Ishikawa (cell line): ENCODE results near the gene TCP11L2.

Experiments used
- CEBPB ChIP-seq: IDR thresholded peaks from 2 replicates; pipeline ENCODE4 v1.6.1; 2012
- CREB1 ChIP-seq: IDR thresholded peaks from 2 replicates; pipeline ENCODE4 v1.6.1; 2012; ENCODE audit warnings: low read depth
- EGR1 ChIP-seq: IDR thresholded peaks from 2 replicates; pipeline ENCODE4 v1.6.1; 2012
- EP300 ChIP-seq: IDR thresholded peaks from 2 replicates; pipeline ENCODE4 v1.6.1; 2012; ENCODE audit warnings: borderline replicate concordance
- FOXM1 ChIP-seq: IDR thresholded peaks from 2 replicates; pipeline ENCODE4 v1.6.1; 2012; ENCODE audit warnings: low read depth, borderline replicate concordance
- NFIC ChIP-seq: IDR thresholded peaks from 2 replicates; pipeline ENCODE4 v1.6.1; 2012
- RAD21 ChIP-seq: IDR thresholded peaks from 2 replicates; pipeline ENCODE4 v1.6.1; 2012; ENCODE audit warnings: low read depth
- TAF1 ChIP-seq: IDR thresholded peaks from 2 replicates; pipeline ENCODE4 v1.6.1; 2012; ENCODE audit warnings: low read depth, mild to moderate bottlenecking
- TCF12 ChIP-seq: IDR thresholded peaks from 2 replicates; pipeline ENCODE4 v1.6.1; 2012; ENCODE audit warnings: low read depth
- TEAD4 ChIP-seq: IDR thresholded peaks from 2 replicates; pipeline ENCODE4 v1.6.1; 2012
- YY1 ChIP-seq: IDR thresholded peaks from 2 replicates; pipeline ENCODE4 v1.6.1; 2012; ENCODE audit warnings: low read depth
- ZBTB7A ChIP-seq: IDR thresholded peaks from 2 replicates; pipeline ENCODE4 v1.6.1; 2012; ENCODE audit warnings: low read depth
- TF ChIP-seq, protein P1 (sequence below): IDR thresholded peaks from 2 replicates; pipeline ENCODE4 v1.6.1; 2012; ENCODE audit warnings: low read depth, mild to moderate bottlenecking
- TF ChIP-seq, protein P2 (sequence below): IDR thresholded peaks from 2 replicates; pipeline ENCODE4 v1.6.1; 2012
- TF ChIP-seq, protein P3 (sequence below): IDR thresholded peaks from 2 replicates; pipeline ENCODE4 v1.6.1; 2012

Gene TCP11L2

DNA sequence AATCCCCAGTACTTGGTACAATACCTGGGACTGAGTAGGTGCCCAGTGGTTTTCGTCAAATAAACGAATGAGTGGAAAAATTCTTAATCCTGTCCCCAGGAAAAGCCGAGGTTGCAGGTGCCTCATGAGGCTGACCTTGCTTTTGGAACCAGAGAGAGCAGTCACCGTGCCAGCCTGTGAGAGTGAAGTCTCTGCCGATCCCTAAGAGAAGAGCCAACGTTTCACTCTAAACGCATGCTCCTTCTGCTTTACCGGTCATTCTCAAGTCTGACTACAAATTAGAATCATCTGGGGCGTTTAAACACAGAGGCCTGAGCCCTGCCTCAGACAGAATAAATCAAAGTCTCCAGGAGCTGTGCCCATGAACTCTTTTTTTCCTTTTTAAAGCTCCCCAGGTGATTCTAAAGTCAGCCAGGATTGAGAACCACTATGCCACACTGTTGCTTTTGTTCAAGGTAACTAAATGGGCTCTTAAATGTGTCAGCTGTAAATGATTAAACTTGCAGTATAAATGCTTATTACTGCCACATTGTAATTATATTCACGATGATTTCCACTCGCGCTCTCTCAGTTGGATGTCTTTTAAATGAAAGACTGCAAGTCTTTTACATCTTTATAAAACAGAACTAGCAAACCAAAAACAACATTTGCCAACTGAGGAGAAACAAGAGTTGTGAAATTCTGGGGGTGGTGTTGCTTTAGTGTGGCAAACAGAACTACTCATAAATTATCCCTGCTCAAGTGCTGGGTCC lies 26.9 kb downstream of the TCP11L2 start:
- TF ChIP-seq ZBTB7A (no peak), CREB1 (no peak), TCF12 (no peak), CEBPB (no peak)

DNA sequence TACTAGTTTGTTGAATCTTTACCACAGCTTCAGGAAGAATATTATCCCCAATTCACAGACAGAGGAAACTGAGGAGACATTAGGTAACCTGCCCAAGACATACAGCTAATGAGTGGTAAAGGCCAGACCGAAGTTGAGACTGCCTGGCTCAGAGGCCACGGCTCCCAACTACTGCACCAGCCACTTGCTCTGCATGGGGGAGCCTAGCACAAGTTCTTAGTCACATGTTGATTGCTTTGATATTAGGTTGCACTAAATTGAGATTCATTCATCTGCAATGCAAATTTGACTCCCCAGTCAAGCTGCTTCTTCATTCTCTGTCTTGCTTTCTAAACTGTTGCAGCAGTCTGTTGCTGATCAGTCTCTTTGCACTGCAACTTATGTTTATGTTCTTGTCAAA lies 29.1 kb downstream of the TCP11L2 start:
- TF ChIP-seq FOXM1: no peak
- TF ChIP-seq CREB1: no peak
- no peak for TF ChIP-seq TEAD4
- no peak for TF ChIP-seq TAF1
- TF ChIP-seq ZBTB7A: no peak
- TF ChIP-seq EP300: no peak
- no peak for TF ChIP-seq CEBPB
- no peak for TF ChIP-seq RAD21

DNA sequence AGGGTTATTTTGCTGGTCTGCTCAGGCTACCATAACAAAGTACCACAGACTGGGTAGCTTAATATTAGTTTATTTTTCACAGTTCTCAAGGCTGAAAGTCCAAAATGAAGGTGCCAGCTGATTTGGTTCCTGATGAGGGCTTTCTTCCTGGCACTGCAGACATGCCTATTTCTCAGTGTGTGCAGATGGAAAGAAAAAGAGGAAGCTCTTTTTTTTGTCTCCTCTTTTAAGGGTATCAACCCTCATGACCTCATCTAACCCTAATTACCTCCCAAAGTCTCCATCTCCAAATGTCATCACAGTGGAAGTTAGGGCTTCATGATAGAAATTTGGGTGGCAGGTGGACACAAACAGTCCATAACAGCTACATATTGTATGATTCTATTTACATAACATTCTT lies 30.0 kb downstream of the TCP11L2 start:
- TF ChIP-seq ZBTB7A (no peak), CREB1 (no peak), NFIC (no peak), CEBPB (no peak), TEAD4 (no peak), YY1 (no peak), FOXM1 (no peak), TCF12 (no peak), EGR1 (no peak), TAF1 (no peak), RAD21 (no peak), EP300 (no peak)
- TF ChIP-seq, protein P1, sequence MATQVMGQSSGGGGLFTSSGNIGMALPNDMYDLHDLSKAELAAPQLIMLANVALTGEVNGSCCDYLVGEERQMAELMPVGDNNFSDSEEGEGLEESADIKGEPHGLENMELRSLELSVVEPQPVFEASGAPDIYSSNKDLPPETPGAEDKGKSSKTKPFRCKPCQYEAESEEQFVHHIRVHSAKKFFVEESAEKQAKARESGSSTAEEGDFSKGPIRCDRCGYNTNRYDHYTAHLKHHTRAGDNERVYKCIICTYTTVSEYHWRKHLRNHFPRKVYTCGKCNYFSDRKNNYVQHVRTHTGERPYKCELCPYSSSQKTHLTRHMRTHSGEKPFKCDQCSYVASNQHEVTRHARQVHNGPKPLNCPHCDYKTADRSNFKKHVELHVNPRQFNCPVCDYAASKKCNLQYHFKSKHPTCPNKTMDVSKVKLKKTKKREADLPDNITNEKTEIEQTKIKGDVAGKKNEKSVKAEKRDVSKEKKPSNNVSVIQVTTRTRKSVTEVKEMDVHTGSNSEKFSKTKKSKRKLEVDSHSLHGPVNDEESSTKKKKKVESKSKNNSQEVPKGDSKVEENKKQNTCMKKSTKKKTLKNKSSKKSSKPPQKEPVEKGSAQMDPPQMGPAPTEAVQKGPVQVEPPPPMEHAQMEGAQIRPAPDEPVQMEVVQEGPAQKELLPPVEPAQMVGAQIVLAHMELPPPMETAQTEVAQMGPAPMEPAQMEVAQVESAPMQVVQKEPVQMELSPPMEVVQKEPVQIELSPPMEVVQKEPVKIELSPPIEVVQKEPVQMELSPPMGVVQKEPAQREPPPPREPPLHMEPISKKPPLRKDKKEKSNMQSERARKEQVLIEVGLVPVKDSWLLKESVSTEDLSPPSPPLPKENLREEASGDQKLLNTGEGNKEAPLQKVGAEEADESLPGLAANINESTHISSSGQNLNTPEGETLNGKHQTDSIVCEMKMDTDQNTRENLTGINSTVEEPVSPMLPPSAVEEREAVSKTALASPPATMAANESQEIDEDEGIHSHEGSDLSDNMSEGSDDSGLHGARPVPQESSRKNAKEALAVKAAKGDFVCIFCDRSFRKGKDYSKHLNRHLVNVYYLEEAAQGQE: no peak
- TF ChIP-seq, protein P2, sequence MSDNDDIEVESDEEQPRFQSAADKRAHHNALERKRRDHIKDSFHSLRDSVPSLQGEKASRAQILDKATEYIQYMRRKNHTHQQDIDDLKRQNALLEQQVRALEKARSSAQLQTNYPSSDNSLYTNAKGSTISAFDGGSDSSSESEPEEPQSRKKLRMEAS: no peak
- TF ChIP-seq, protein P3, sequence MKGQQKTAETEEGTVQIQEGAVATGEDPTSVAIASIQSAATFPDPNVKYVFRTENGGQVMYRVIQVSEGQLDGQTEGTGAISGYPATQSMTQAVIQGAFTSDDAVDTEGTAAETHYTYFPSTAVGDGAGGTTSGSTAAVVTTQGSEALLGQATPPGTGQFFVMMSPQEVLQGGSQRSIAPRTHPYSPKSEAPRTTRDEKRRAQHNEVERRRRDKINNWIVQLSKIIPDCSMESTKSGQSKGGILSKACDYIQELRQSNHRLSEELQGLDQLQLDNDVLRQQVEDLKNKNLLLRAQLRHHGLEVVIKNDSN: no peak

DNA sequence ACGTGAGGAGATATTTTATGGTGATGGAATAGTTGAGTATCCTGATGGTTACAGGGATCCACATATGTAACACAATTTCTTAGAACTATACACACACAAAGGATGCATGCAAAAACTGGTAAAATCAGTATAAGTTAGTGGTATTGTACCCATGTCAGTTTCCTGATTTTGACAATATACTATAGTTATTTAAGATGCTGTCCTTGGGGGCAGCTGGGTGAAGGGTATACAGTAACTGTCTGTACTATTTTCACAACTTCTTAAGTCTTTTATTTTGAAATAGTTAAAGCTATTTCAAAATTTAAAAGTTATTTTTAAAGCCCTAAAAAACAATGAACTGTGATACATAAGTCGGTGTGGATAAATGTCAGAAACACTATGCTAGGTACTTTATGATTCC lies 30.5 kb downstream of the TCP11L2 start:
- TF ChIP-seq TCF12: no peak
- TF ChIP-seq NFIC: no peak
- no peak for TF ChIP-seq TEAD4
- TF ChIP-seq YY1: no peak
- no peak for TF ChIP-seq FOXM1
- TF ChIP-seq, protein P1: no peak
- TF ChIP-seq, protein P2: no peak
- no peak for TF ChIP-seq CREB1

DNA sequence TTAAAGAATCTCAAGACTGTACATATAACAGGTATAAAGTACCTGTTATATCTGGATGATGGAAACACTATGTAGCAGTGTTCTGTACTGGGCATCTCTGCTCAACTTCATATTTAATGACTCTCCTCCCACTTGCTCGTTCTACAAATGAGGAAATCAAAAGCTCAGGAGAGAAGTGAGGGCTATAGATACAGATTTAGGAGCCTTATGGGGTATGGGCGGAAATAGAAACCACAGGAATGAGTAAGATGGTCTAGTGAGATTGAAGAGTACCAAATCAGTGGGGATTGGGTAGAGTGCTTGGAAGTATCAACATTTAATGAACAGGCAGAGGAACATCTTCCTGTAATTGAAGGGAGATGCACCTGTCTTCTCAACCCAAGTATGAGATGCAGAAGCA lies 31.2 kb downstream of the TCP11L2 start:
- TF ChIP-seq NFIC (no peak), YY1 (no peak), ZBTB7A (no peak), TCF12 (no peak), TAF1 (no peak), RAD21 (no peak), EGR1 (no peak), CREB1 (no peak), FOXM1 (no peak), EP300 (no peak), TEAD4 (no peak), CEBPB (no peak)
- TF ChIP-seq, protein P3: no peak
- TF ChIP-seq, protein P1: no peak
- TF ChIP-seq, protein P2: no peak
